ENCODE measurements around the gene PHRF1.

PHRF1 gene

DNA sequence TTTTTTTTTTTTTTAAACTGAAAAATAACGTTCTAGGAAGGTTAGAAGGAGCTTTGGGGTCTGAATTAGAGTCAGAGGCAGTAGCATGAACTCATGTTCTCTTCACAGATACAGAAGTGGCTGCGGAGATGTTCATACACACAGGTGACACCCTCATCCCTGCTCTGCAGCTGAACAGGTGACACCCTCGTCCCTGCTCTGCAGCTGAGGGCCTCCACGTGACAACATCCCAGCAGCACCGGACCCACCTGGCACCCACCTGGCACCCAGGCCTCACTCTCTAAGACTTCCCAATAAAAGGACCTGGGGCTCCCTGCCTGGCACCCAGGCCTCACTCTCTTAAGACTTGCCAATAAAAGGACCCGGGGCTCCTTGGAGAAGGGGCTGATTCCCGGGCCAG, 80.6 kb downstream of the PHRF1 start:
- Histone ChIP-seq H3K27me3 (replicated peaks; ENCODE audit: control insufficient read depth, insufficient read depth, low read length, poor library complexity, severe bottlenecking) (no peaks in the 10 kb centered on the region), H3K4me1 (ENCODE audit: control insufficient read depth, insufficient read depth, low read length, poor library complexity, severe bottlenecking) (no peaks in the 10 kb centered on the region), H3K4me3 (ENCODE audit: insufficient read depth, low read depth, low read length, poor library complexity, severe bottlenecking) (no peak overlapping the region), H3K9me3 (ENCODE audit: control insufficient read depth, low read length) (no peaks in the 10 kb centered on the region), H3K27ac (ENCODE audit: insufficient read depth, low read length, poor library complexity, severe bottlenecking) (no peak overlapping the region), H3K36me3 (ENCODE audit: control insufficient read depth, insufficient read depth, low read length) (peaks cover 10% of the 10 kb centered on the region)
- no peak for DNase-seq

DNA sequence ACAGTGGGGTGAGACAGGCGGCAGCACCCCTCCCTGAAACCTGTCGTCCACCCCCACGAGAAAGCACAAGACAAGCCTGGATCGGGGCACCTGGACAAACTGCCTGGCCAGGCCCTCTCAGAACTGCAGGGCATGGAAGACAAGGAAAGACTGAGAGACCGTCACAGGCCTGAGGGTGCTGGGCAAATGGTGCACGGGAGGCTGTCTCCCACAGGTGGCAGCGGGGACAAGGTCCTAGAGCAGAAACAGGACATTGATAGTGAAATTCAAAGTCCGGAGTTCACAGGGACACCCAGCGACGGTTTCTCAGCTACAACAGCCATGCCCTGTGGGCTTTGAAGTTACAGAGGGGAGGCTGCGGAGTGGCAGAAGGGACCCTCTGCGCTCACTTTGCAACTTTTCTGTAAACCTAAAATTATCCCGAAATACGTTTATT, 81.4 kb downstream of the PHRF1 start:
- no peaks in the 10 kb centered on the region for H3K4me1 ChIP-seq (ENCODE audit: control insufficient read depth, insufficient read depth, low read length, poor library complexity, severe bottlenecking)
- H3K27me3 ChIP-seq (replicated peaks; ENCODE audit: control insufficient read depth, insufficient read depth, low read length, poor library complexity, severe bottlenecking), result no peaks in the 10 kb centered on the region
- no peaks in the 10 kb centered on the region for H3K9me3 ChIP-seq (ENCODE audit: control insufficient read depth, low read length)
- DNase-seq, result no peak
- H3K36me3 ChIP-seq (ENCODE audit: control insufficient read depth, insufficient read depth, low read length), result peaks cover 10% of the 10 kb centered on the region
- H3K4me3 ChIP-seq (ENCODE audit: insufficient read depth, low read depth, low read length, poor library complexity, severe bottlenecking), result no peak overlapping the region
- H3K27ac ChIP-seq (ENCODE audit: insufficient read depth, low read length, poor library complexity, severe bottlenecking), result no peak overlapping the region

DNA sequence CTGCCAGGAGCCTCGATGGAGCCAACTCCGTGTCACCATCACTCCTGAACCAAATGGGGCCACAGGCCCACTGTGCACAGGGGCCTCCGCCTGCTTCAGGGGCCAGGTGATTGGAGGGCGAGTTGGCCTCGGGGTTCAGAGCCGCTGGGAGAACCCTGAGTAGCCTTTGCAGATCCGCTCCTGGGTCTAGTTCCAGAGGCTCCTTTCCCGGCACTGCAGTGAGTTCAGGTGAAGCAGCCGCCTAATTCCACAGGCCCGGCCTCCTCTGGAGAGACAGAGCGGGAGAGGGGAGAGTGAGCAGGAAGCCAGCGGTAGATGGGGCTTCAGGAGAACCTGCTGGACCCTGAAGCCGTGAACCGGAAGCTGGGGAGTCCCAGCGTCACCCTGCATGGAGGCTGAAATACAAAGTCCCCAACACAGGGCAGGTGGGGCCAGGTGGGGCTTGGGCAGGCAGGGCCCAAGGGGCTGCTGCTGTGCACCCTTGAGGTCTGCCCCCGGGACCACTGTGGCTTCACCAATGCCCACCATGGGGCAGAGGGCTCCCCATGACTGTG, 83.3 kb downstream of the PHRF1 start:
- Histone ChIP-seq H3K27me3 (replicated peaks; ENCODE audit: control insufficient read depth, insufficient read depth, low read length, poor library complexity, severe bottlenecking) (no peaks in the 10 kb centered on the region), H3K36me3 (ENCODE audit: control insufficient read depth, insufficient read depth, low read length) (peaks cover 10% of the 10 kb centered on the region), H3K9me3 (ENCODE audit: control insufficient read depth, low read length) (no peaks in the 10 kb centered on the region), H3K4me3 (ENCODE audit: insufficient read depth, low read depth, low read length, poor library complexity, severe bottlenecking) (no peak overlapping the region), H3K27ac (ENCODE audit: insufficient read depth, low read length, poor library complexity, severe bottlenecking) (no peak overlapping the region), H3K4me1 (ENCODE audit: control insufficient read depth, insufficient read depth, low read length, poor library complexity, severe bottlenecking) (no peaks in the 10 kb centered on the region)
- no peak for DNase-seq

DNA sequence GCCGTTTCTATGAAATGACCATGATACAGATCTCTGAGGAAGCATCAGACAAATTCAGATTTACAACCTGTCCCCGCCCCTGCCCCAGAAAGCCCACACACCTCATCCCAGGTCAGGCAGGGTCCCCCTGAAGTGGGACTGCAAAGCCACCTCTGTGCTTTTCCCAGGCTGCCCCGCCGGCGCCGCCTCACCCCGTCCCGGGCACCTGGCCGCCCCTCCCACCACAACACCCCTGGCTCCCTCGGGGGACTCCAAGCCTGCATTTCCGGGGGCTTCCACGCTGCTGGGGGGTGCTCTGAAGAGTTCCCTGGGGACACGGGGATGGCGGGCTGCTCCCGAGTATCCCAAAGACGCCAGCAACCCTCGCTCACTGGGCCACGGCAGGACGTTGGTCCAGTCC, 84.0 kb downstream of the PHRF1 start:
- DNase-seq, result no peak
- H3K4me1 ChIP-seq (ENCODE audit: control insufficient read depth, insufficient read depth, low read length, poor library complexity, severe bottlenecking), result no peaks in the 10 kb centered on the region

DNA sequence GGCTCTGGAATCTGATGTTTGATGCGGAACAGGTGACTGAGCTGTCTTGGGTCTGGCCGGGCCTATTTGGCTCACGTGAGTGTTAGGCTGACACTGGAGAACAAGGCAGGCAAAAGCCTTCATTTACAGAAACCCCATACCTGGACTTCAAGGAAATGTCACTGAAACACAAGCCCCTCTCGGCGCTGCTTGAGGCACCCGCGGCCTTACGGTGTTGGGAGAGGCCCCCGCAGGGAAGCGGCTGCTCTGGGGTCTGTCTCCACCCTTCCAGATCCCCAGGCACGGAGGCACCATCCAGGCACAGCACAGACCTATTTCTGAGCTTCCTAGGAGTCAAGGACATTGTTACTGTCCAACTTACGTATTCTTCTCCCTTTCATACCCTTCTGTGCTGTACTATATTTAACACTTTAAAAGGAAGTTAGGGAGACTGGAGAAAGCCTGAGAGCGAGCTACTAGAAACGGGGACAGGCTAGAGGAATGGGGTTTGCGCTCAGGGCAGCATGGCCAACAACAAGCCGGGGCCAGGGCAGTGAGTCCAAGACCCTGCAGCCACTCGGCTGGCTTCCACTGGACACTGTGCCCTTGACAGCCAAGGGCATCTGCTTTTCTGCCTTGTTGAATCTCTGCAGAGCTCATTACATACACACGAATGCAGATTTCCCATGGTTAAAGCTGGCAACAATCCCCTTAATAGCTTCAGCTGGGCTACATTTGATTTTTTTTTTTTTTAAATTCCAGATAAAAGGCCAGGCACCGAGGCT, 84.6 kb downstream of the PHRF1 start:
- Histone ChIP-seq H3K27me3 (replicated peaks; ENCODE audit: control insufficient read depth, insufficient read depth, low read length, poor library complexity, severe bottlenecking) (no peaks in the 10 kb centered on the region), H3K4me1 (ENCODE audit: control insufficient read depth, insufficient read depth, low read length, poor library complexity, severe bottlenecking) (no peaks in the 10 kb centered on the region), H3K4me3 (ENCODE audit: insufficient read depth, low read depth, low read length, poor library complexity, severe bottlenecking) (no peak overlapping the region), H3K9me3 (ENCODE audit: control insufficient read depth, low read length) (no peaks in the 10 kb centered on the region), H3K27ac (ENCODE audit: insufficient read depth, low read length, poor library complexity, severe bottlenecking) (no peak overlapping the region), H3K36me3 (ENCODE audit: control insufficient read depth, insufficient read depth, low read length) (peaks cover 10% of the 10 kb centered on the region)
- no peak for DNase-seq

More for the DNA sequence above, 84.0 kb downstream of the PHRF1 start:
- no peaks in the 10 kb centered on the region for H3K9me3 ChIP-seq (ENCODE audit: control insufficient read depth, low read length)
- no peak overlapping the region for H3K27ac ChIP-seq (ENCODE audit: insufficient read depth, low read length, poor library complexity, severe bottlenecking)
- no peaks in the 10 kb centered on the region for H3K27me3 ChIP-seq (replicated peaks; ENCODE audit: control insufficient read depth, insufficient read depth, low read length, poor library complexity, severe bottlenecking)
- H3K36me3 ChIP-seq (ENCODE audit: control insufficient read depth, insufficient read depth, low read length), result peaks cover 10% of the 10 kb centered on the region
- H3K4me3 ChIP-seq (ENCODE audit: insufficient read depth, low read depth, low read length, poor library complexity, severe bottlenecking), result no peak overlapping the region

Data from effector memory CD4-positive, alpha-beta T cell (primary cell).